Heart right ventricle (tissue), 16 donors: ENCODE measurements around the gene NAT10. TPM values are rescaled to one million over a fixed set of nuclear protein-coding genes. Genes with fewer than 3 reads are reported as not detected.
"Not testable (repeated sequence)": the region's sequence is repeated elsewhere in the genome, so short reads cannot be mapped to it uniquely, and the experiment has no call there.

ENCODE experiments used
- ATAC-seq, 8 donors: fragments of 200-7000 bp; cut with Tn5 transposase; one replicate each; pipeline ENCODE4 v1.9.1; 2020; ENCODE audit warnings: mild to moderate bottlenecking in 8 of 8, moderate library complexity in 8 of 8, moderate number of reproducible peaks in 1 of 8
- DNase-seq, 2 donors: peaks; one replicate each; pipeline ENCODE4 v3.0.0-alpha.2; 2020
- H3K27ac ChIP-seq, 10 donors: fragments of 200-600 bp; sonication (generic) in 2 of 10; one replicate each; pipeline versions ENCODE4 v1.5.0 to v1.8.0; 2020 to 2022; ENCODE audit warnings: mild to moderate bottlenecking in 3 of 10
- H3K27me3 ChIP-seq, 7 donors: fragments of 200-600 bp; one replicate each; pipeline ENCODE4 v1.8.0; 2021 to 2022; ENCODE audit warnings: mild to moderate bottlenecking in 2 of 7
- H3K36me3 ChIP-seq, 9 donors: fragments of 200-600 bp; sonication (generic) in 1 of 9; one replicate each; pipeline versions ENCODE4 v1.5.0 to v1.8.0; 2020 to 2022; ENCODE audit warnings: mild to moderate bottlenecking in 2 of 9
- H3K4me1 ChIP-seq, 9 donors: fragments of 200-600 bp; sonication (generic) in 1 of 9; one replicate each; pipeline versions ENCODE4 v1.5.0 to v1.8.0; 2020 to 2022; ENCODE audit warnings: mild to moderate bottlenecking in 4 of 9
- H3K4me3 ChIP-seq, 10 donors: fragments of 200-600 bp; sonication (generic) in 2 of 10; one replicate each; pipeline versions ENCODE4 v1.5.0 to v1.8.0; 2020 to 2022; ENCODE audit warnings: mild to moderate bottlenecking in 7 of 10, moderate library complexity in 2 of 10
- H3K9me3 ChIP-seq, 11 donors: fragments of 200-600 bp in 10 of 11; sonication (generic) in 2 of 11; one replicate each; pipeline versions ENCODE4 v1.5.0 to v1.8.0; 2013 to 2022; ENCODE audit warnings: mild to moderate bottlenecking in 2 of 11, control low read depth in 1 of 11, moderate library complexity in 1 of 11
- WGBS, 2 donors: extraction: QIAGEN DNeasy Blood & Tissue Kit; methylation state at CpG; one replicate each; pipeline ENCODE4 v1.1.7; 2013; ENCODE audit warnings: inconsistent platforms in 1 of 2; 5-methylcytosine and 5-hydroxymethylcytosine counted together
- intact Hi-C, 10 donors: fragments of 100-400 bp; cut with DNase I; formaldehyde crosslinking; loops; one replicate each; pipeline versions ENCODE4 v1.11.1 to v1.14.2; 2022
- polyA plus RNA-seq, 2 donors: library from polyadenylated mRNA; stranded (reverse); fragments of 200-250 nt; gene quantifications; one replicate each; pipeline ENCODE4 v1.2.3, GENCODE V29; 2013
- total RNA-seq, 10 donors: library from RNA; stranded (reverse); fragmentation: NEBNext Ultra II Directional in 3 of 10; extraction: Animal tissue kit (Norgen Biotek cat#: 25700) in 3 of 10; gene quantifications; one replicate each; pipeline versions ENCODE4 v1.2.1 to v1.2.4, GENCODE V29; 2021 to 2023
- TF ChIP-seq, protein P1 (sequence below), 9 donors: fragments of 200-600 bp; sonication (generic) in 2 of 9; IDR thresholded peaks; one replicate each; pipeline versions ENCODE4 v1.5.0 to v1.8.0; 2021 to 2022; ENCODE audit warnings: antibody characterized with exemption in 9 of 9, mild to moderate bottlenecking in 5 of 9, moderate library complexity in 1 of 9
- donor health status: Arrhythmogenic right ventricular cardiomyopathy.
- donor health status: ischemic (EF 13 %, LVEDD 7.1; RV severe dilation, severe dysfunction).
- donor health status: healthy with polysubstance abuse.
- donor health status: DM: no; HTN: yes; CAD: no.
- donor health status: DM: no; HTN: no; CAD: no.
- donor health status: ischemic (EF 25% LVEDD 6.9; RV normal size, moderate dysfunction).
- donor health status: ischemic (EF 25% LVEDD 5.7; RV mildly dilated, moderate dysfunction).
- donor health status: healthy.
- donor health status: DM: yes; HTN: yes; CAD: no.
- donor health status: Ischemic cardiomyopathy.
- donor health status: ischemic (EF 35%, LVEDD 5.7; RV mildly dilated, moderate dysfunction).
- donor health status: nonischemic (EF 11% LVEDD 7.7; RV severe dilation, severe dysfunction).
- donor health status: DM: yes; HTN: yes; CAD: no.
- donor health status: PGD.
- donor health status: ischemic (EF 29% LVEDD 5.4; RV normal size, mild dysfunction).
- donor health status: nonischemic (EF 23%, LVEDD 6.1; RV moderate dilation, normal function).

The NAT10 gene
- total and polyA plus RNA-seq, 12 donors, result 16.2 to 26.4 (median 21.9) TPM

DNA sequence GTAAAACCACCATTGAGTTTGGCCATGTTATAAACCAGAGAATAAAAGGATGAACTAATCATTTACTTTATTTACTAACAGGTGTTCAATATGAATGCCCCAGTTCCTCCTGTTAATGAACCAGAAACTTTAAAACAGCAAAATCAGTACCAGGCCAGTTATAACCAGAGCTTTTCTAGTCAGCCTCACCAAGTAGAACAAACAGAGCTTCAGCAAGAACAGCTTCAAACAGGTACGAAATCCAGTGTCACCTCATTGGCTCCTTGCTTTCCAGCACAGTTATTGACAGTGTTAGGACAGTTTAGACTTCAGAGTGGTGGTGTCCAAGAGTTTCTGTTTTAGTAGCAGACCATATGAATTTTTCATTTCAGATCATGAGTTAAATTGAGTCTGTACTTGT, 13.6 kb upstream of the NAT10 start:
- intact Hi-C loops, result no loop called here
- ATAC-seq, result no peak
- Histone ChIP-seq H3K4me3 (no peak overlapping the region), H3K9me3 (no peaks in the 10 kb centered on the region), H3K27me3 (no peaks in the 10 kb centered on the region), H3K4me1 (no peaks in the 10 kb centered on the region), H3K36me3 (peaks cover under 1 to 100% (median 90%) of the 10 kb centered on the region in 9 donors), H3K27ac (no peak overlapping the region)
- DNase-seq, result no peak
- TF ChIP-seq, protein P1, sequence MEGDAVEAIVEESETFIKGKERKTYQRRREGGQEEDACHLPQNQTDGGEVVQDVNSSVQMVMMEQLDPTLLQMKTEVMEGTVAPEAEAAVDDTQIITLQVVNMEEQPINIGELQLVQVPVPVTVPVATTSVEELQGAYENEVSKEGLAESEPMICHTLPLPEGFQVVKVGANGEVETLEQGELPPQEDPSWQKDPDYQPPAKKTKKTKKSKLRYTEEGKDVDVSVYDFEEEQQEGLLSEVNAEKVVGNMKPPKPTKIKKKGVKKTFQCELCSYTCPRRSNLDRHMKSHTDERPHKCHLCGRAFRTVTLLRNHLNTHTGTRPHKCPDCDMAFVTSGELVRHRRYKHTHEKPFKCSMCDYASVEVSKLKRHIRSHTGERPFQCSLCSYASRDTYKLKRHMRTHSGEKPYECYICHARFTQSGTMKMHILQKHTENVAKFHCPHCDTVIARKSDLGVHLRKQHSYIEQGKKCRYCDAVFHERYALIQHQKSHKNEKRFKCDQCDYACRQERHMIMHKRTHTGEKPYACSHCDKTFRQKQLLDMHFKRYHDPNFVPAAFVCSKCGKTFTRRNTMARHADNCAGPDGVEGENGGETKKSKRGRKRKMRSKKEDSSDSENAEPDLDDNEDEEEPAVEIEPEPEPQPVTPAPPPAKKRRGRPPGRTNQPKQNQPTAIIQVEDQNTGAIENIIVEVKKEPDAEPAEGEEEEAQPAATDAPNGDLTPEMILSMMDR (IDR thresholded peaks at IDR 0.05), result no peak
- WGBS, 2 donors, result 84 to 95% methylated on average over 1 of the region's 1 CpG

DNA sequence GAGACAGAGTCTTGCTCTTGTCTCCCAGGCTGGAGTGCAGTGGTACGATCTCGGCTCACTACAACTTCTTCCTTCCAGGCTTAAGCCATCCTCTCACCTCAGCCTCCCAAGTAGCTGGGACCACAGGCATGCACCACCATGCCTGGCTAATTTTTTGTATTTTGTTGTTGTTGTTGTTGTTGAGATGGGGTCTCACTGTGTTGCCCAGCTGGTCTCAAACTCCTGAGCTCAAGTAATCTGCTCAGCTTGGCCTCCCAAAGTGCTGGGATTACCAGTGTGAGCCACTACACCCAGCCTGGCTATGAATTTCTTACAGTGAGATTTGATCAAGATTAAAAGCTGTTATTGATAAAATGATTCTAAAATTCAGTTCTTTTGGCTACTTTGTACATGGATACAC, 10.5 kb upstream of the NAT10 start:
- H3K27me3 ChIP-seq, H3K4me3 ChIP-seq, H3K4me1 ChIP-seq, H3K9me3 ChIP-seq, H3K27ac ChIP-seq, intact Hi-C loops, ATAC-seq, DNase-seq: not testable (repeated sequence)
- 96 to 97% methylated on average over 2 of the region's 2 CpGs for WGBS, 2 donors
- peaks cover 0 to 100% (median 94%) of the 10 kb centered on the region in 9 donors for H3K36me3 ChIP-seq

DNA sequence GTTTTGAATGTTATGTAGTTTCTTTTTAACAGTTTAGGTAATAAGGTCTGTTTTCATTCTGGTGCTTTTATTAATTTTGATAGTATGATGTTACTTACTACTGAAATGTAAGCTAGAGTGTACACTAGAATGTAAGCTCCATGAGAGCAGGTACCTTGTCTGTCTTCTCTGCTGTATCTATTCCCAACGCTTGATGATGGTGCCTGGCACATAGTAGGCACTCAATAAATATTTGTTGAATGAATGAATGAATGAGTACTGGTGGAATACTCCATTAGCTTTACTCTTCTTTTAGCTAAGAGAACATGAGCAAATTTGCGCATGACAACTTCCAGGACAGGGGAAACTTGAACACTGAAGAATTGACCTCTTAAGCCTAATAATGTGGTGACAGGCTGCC, 6.6 kb upstream of the NAT10 start:
- ATAC-seq (no peak), DNase-seq (no peak)
- intact Hi-C loops, result no loop called here
- no peaks in the 10 kb centered on the region for H3K9me3 ChIP-seq
- H3K27me3 ChIP-seq, result no peaks in the 10 kb centered on the region
- WGBS, 2 donors, result 95% methylated on average over 2 of the region's 2 CpGs
- no peak overlapping the region for H3K27ac ChIP-seq
- no peak overlapping the region for H3K4me3 ChIP-seq
- TF ChIP-seq, protein P1 (IDR thresholded peaks at IDR 0.05), result no peak
- peaks cover 0 to 94% (median 64%) of the 10 kb centered on the region in 9 donors for H3K36me3 ChIP-seq
- H3K4me1 ChIP-seq, result no peaks in the 10 kb centered on the region

DNA sequence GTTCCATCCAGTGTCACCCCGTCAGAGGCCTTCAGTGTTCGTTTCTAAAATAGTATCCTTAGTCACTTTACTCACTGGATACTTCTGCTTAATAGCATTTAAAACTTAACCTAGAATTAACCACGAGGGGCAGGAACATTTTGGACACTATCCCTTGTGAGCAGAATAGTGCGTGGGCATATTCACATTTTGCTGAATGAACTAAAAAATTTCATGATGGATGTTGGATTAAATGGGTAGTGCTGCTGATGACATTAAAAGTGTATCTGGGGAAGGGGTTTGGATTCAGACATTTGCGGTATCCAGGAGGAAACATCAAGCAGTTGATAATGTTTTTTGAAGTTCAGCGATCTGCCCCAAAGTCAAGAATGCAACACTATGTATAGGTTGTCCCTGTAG, 750 bp upstream of the NAT10 start:
- intact Hi-C loops, result loop anchor here in 8 of 10 donors (1.0 to 10.0 kb wide), 11 partner anchors 37 to 340 kb away; partner anchors contain the start of genes CAPRIN1 (in 7 of the 8) and ABTB2 (in 1 of the 8)
- H3K27ac ChIP-seq, result peak overlapping the region in 9 of 10 donors; percentile 84 to 97 (median 95)
- WGBS, 2 donors, result 17% methylated on average over 6 of the region's 6 CpGs

More for the DNA sequence above, 750 bp upstream of the NAT10 start:
- DNase-seq (no peak), ATAC-seq (peak in 1 of 8 donors; percentile 1)
- Histone ChIP-seq H3K27me3 (no peaks in the 10 kb centered on the region), H3K36me3 (peaks cover 0 to 60% (median 15%) of the 10 kb centered on the region in 9 donors), H3K4me3 (peak overlapping the region; percentile 61 to 93 (median 80)), H3K4me1 (peaks cover 0 to 27% (median 20%) of the 10 kb centered on the region in 9 donors), H3K9me3 (no peaks in the 10 kb centered on the region)
- TF ChIP-seq, protein P1 (IDR thresholded peaks at IDR 0.05), result no peak
